Muscle of leg (tissue), 11 donors: ENCODE results near the gene SGTA. TPM values are rescaled to one million over a fixed set of nuclear protein-coding genes. Genes with fewer than 3 reads are reported as not detected.

Experiments
- DNase-seq: peaks from one replicate; pipeline ENCODE4 v3.0.0; 2013
- H3K27ac ChIP-seq: one replicate; pipeline ENCODE4 v1.5.1; 2013; ENCODE audit warnings: mild to moderate bottlenecking, low read length, control low read depth
- H3K27me3 ChIP-seq: one replicate; pipeline ENCODE4 v1.6.1; 2013; ENCODE audit warnings: low read length; ENCODE audit not compliant: control insufficient read depth, insufficient read depth
- H3K36me3 ChIP-seq: one replicate; pipeline ENCODE4 v1.6.1; 2013; ENCODE audit warnings: low read length; ENCODE audit not compliant: control insufficient read depth, insufficient read depth
- H3K4me1 ChIP-seq: one replicate; pipeline ENCODE4 v1.6.1; 2013; ENCODE audit warnings: low read length; ENCODE audit not compliant: control insufficient read depth, insufficient read depth
- H3K4me3 ChIP-seq: one replicate; pipeline ENCODE4 v1.5.1; 2013; ENCODE audit warnings: low read length, control low read depth
- H3K9me3 ChIP-seq: replicated peaks from 2 replicates; pipeline ENCODE4 v1.6.1; 2013; ENCODE audit warnings: low read depth, low read length; ENCODE audit not compliant: control insufficient read depth
- WGBS: methylation state at CpG from one replicate; pipeline ENCODE4 v1.1.5; 2013; ENCODE audit warnings: missing lambda C conversion rate; ENCODE audit not compliant: insufficient coverage; 5-methylcytosine and 5-hydroxymethylcytosine counted together
- polyA plus RNA-seq, 8 donors: library from polyadenylated mRNA; unstranded; fragments of 120-200 nt; gene quantifications; one replicate each; pipeline versions ENCODE4 v1.2.1 to v1.2.3, GENCODE V29; 2013; ENCODE audit warnings: inconsistent platforms in 1 of 8, low replicate concordance in 1 of 8; ENCODE audit not compliant: insufficient read length in 8 of 8, insufficient read depth in 1 of 8
- total RNA-seq: library from RNA; stranded (reverse); fragments of 120-200 nt; gene quantifications from one replicate; pipeline ENCODE4 v1.2.4, GENCODE V29; 2013

Gene SGTA
- total and polyA plus RNA-seq, 9 donors: 39.9 to 95.8 (median 80.1) TPM

DNA sequence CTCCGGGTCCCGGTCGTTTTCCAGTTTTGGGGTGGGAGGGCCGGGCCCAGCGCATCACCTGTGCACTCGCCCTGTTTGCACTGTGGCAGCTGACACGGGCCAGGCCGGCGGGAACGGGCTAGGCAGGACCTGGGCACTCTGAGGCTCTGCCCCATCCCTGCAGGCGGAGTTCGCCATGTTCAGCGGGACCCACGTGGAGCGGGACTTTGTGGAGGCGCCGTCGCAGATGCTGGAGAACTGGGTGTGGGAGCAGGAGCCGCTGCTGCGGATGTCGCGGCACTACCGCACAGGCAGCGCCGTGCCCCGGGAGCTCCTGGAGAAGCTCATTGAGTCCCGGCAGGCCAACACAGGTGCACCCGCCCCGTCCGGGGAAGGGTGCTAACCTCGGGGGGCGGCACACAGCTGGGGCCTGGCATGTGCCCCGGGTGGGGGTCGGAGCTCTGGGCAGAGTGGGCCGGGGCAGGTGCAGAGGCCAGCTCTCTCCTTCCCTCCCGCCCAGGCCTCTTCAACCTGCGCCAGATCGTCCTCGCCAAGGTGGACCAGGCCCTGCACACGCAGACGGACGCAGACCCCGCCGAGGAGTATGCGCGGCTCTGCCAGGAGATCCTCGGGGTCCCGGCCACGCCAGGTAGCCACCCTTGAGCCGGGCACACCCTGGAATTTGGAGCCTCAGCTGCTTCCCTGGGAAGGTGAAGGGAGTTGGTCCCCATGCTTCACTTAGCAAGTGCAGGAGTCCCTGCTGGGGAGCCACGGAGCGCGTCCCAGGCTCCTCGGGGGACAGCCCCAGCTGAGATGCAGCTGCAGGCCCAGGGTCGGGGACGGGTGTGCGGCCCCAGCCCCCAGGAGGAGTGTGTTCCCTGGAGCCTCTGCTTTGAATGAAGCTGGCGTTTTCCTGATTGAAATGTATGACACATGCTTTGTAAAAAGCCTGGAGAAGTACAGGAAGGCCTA, 27.3 kb upstream of the SGTA start:
- no peak overlapping the region for H3K4me3 ChIP-seq
- H3K36me3 ChIP-seq: peaks cover 77% of the 10 kb centered on the region
- H3K27ac ChIP-seq: no peak overlapping the region
- WGBS: 92% methylated on average over 53 of the region's 58 CpGs
- peaks cover 3% of the 10 kb centered on the region for H3K4me1 ChIP-seq
- no peaks in the 10 kb centered on the region for H3K9me3 ChIP-seq
- no peak for DNase-seq
- no peaks in the 10 kb centered on the region for H3K27me3 ChIP-seq

DNA sequence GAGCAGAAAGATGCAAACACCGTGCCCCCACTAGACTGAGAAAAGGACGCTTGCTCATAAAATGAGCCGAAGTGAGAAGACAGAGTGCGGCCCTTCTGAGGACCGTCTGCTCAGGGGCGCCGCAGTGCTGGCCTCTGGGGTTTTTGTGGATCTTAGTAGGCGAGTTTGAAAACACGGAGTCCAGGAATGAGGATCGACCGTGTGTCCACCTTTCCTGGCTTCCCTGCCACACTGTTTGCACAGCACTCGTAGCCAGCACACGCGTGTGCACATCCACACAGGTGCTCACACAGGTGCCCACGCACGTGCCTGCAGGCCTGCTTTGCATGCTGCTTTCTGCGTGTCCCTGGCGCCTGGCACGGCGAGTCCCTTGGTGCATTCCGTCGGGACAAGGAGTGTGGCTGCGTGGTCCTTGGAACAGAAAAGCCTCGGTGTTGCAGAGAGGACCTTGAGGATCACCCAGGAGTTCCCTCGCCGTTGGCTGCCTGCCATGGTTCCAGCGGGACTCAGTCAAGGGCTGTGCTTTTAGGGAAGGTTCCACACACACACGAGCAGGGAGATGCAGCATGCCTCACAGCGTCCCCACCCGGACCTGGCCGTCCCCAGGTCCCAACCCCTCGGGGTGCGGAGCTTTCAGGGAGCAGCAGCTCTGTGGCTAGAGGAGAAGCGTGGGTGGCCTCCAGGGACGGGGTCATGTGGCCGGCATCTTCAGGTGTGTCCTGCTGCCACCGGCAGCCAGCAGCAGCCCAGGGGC, 26.5 kb upstream of the SGTA start:
- H3K36me3 ChIP-seq: peaks cover 84% of the 10 kb centered on the region

DNA sequence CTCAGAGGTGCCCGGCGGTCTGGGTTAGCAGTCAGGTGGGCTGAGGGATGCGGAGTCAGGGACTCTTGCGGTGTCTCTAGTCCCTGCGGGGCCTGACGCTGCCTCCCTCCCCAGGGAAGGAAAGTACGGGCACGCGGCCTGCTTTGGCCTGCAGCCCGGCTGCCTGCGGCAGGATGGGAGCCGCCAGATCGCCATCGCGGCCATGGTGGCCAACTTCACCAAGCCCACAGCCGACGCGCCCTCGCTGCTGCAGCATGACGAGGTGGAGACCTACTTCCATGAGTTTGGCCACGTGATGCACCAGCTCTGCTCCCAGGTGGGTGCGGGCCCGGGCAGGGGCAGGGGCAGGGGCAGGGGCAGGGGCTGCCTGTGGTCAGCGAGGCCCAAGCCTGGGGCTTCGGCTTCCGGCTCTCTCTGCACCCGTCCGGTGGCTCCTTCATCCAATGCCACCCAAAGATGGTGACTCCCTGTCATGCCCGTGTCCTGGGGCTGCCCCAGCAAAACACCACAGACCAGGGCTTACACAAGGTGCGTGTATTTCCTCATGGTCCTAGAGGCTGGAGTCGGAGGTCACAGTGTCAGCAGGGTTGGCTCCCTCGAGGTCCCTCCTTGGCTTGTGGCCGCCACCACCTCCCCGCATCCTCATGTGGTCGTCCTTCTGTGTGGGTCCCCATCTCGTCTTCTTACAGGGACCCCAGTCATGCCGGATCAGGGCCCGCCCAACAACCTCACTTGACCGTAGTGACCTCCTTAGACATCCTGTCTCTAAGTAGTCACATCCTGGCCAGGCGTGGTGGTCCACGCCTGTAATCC, 25.3 kb upstream of the SGTA start:
- no peaks in the 10 kb centered on the region for H3K27me3 ChIP-seq
- 93% methylated on average over 38 of the region's 41 CpGs for WGBS
- no peaks in the 10 kb centered on the region for H3K9me3 ChIP-seq
- peaks cover 3% of the 10 kb centered on the region for H3K4me1 ChIP-seq
- H3K36me3 ChIP-seq: peaks cover 83% of the 10 kb centered on the region
- no peak for DNase-seq
- no peak overlapping the region for H3K27ac ChIP-seq
- H3K4me3 ChIP-seq: no peak overlapping the region

More for the DNA sequence above, 26.5 kb upstream of the SGTA start:
- no peak overlapping the region for H3K4me3 ChIP-seq
- no peaks in the 10 kb centered on the region for H3K9me3 ChIP-seq
- no peak overlapping the region for H3K27ac ChIP-seq
- peaks cover 3% of the 10 kb centered on the region for H3K4me1 ChIP-seq
- WGBS: 79% methylated on average over 37 of the region's 37 CpGs
- no peaks in the 10 kb centered on the region for H3K27me3 ChIP-seq
- DNase-seq: no peak

DNA sequence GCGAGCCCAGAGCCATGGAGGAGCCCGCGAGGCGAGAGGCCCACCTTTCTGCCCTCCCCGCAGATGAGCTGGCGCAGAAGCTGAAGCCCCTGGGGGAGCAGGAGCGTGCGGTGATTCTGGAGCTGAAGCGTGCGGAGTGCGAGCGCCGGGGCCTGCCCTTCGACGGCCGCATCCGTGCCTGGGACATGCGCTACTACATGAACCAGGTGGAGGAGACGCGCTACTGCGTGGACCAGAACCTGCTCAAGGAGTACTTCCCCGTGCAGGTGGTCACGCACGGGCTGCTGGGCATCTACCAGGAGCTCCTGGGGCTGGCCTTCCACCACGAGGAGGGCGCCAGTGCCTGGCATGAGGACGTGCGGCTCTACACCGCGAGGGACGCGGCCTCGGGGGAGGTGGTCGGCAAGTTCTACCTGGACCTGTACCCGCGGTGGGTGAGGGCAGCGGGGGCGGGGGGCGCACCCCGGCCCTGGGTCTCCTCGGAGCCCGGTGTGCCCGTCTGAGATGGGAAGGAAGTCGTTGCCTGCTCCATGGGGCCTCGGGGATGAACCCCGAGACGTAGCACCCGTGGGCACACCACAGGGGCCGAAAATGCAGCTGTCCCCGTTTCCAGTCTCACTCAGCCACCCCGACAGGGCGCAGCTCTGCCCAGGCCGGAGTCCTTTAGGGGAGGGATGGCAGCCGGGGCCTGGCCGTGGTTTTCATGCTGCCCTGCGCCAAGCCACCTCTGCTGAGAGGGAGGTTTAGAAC, 24.5 kb upstream of the SGTA start:
- no peak for DNase-seq
- H3K27me3 ChIP-seq: no peaks in the 10 kb centered on the region
- H3K4me1 ChIP-seq: peaks cover 3% of the 10 kb centered on the region
- H3K4me3 ChIP-seq: no peak overlapping the region
- peaks cover 82% of the 10 kb centered on the region for H3K36me3 ChIP-seq
- no peaks in the 10 kb centered on the region for H3K9me3 ChIP-seq
- WGBS: 96% methylated on average over 55 of the region's 56 CpGs
- no peak overlapping the region for H3K27ac ChIP-seq

DNA sequence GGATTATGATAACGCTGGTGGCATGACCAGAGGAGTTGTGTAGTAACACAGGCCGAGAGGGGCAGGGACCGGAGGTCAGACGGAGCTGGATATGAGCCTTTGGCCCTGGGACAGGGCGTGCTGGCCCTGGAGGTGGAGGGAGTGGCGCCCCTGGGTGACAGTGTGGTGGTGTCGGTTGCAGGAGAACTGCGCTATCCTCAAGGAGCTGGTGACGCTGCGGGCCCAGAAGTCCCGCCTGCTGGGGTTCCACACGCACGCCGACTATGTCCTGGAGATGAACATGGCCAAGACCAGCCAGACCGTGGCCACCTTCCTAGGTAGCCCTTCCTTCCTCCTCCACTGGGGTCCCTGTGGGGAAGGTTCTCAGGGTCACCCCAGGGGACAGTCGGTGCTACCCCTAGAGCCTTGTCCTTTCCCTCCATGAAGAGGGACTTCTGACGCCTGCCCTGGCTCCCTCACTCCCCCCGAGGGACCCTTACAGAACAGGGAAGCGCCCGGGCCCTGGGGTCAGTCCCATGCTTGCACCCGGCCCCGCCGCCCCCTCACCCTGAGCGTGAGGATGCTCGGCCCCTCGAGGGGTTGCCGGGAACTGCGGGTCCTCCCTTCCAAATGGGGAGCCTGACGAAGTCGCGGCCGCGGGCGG, 23.8 kb upstream of the SGTA start:
- peaks cover 78% of the 10 kb centered on the region for H3K36me3 ChIP-seq
- no peaks in the 10 kb centered on the region for H3K27me3 ChIP-seq
- H3K4me1 ChIP-seq: no peaks in the 10 kb centered on the region
- DNase-seq: no peak
- H3K4me3 ChIP-seq: no peak overlapping the region
- H3K27ac ChIP-seq: no peak overlapping the region
- WGBS: 93% methylated on average over 28 of the region's 34 CpGs
- H3K9me3 ChIP-seq: no peaks in the 10 kb centered on the region

DNA sequence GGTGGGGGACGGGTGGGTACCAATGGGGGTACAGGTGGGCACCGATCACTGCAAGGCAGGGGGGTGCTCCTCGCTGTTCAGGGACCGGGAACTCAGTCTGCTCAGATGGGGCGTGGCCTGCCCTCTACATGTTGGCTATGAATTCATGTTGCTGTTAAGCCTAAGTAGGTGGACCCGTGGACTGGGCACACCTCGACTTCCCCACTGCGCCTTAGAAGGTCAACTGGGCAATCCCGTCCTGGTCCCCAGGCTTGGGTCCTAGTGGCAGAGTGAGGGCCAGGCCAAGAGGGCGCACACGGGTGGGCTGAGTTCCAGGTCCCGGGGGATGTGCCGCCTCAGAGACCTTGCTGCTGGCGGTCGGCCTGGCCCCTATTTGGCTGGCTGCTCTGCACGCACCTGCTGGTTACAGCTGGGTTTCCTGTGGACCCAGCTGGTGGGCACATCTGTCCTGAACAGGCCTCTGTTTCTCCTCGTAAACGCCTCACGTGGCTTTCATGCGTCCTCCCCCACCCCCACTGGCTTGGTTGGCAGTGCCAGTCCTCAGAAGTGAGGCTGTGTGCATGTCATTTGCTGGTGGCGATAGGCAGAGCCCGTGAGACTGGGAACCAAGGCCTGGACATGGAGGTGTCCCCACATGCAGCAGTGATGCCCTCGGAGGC, 23.0 kb upstream of the SGTA start:
- Histone ChIP-seq H3K27ac (no peak overlapping the region), H3K27me3 (no peaks in the 10 kb centered on the region), H3K36me3 (peaks cover 75% of the 10 kb centered on the region), H3K4me3 (no peak overlapping the region), H3K9me3 (no peaks in the 10 kb centered on the region), H3K4me1 (no peaks in the 10 kb centered on the region)
- 90% methylated on average over 21 of the region's 23 CpGs for WGBS
- no peak for DNase-seq

DNA sequence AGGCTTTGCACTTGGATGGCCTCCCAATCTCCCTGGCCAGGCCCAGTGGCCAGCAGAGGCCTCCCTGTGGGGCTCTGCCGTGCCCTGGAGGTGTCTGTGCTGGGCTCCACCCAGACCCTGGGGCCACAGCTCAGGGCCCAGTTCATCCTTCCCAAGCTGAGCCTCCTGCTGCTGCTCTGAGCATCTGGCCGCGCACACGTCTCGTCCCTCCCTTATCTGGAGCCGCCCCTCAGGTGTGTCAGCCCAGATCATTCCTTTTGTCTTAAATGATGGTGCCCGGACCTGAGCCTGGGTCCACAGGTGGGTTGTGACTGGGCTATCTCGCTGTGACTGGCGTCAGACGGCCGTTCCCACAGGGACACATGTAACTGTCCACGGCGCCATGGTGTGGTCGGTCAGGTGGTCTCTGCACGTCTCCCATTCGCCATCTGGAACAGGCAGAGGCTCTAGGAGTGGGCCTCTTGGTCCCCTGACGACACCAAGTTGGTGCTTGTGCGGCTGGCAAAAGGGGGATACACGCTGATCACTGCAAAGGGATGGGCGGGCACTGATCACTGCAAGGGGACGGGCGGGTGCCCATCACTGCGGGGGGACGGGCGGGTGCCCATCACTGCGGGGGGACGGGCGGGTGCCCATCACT, 22.3 kb upstream of the SGTA start:
- Histone ChIP-seq H3K9me3 (no peaks in the 10 kb centered on the region), H3K36me3 (peaks cover 67% of the 10 kb centered on the region), H3K27ac (no peak overlapping the region), H3K4me1 (no peaks in the 10 kb centered on the region), H3K27me3 (no peaks in the 10 kb centered on the region), H3K4me3 (no peak overlapping the region)
- WGBS: 93% methylated on average over 17 of the region's 28 CpGs
- DNase-seq: no peak

DNA sequence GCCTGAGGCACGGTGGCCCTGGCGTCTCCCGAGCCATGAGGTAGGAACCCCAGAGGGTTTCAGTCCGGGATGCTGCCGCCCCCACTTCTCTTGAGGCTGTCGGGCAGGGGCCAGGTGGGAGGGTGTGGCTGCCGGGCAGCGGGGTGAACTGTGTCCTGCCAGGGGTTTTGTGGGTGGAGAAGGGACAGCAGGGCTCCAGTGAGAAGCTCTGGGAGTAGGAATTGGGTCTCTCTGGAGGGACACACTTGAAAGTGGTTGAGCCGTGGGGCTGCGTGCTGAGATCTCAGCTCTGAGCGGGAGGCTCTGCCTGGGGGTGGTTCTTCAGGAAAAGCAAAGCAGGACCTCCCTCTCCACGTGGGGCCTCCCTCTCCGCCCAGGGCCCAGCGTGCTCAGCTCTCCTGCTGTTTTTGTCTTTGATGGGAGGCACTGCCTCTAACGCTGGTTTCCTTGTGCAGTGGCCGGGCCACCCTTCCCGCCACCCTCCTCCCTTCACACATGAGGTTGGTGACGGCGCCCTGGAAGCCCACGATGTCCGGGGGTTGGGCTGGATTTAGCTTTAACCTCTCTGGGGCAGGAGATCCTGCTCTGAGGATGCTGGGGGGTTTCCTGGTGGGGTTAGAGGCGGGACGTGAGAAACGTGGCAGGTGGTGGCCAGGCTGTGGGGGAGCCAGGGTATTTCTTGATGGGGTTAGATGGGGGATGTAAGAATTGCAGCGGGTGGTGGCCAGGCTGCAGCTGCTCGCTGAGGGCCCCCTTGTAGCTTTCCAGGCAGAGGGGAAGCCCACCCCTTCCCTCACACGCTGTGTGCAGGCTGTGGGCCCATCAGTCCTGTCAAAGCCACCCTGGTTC, 21.3 kb upstream of the SGTA start:
- Histone ChIP-seq H3K36me3 (peaks cover 65% of the 10 kb centered on the region), H3K9me3 (no peaks in the 10 kb centered on the region)
- no peak for DNase-seq

More for the DNA sequence above, 21.3 kb upstream of the SGTA start:
- no peaks in the 10 kb centered on the region for H3K27me3 ChIP-seq
- H3K27ac ChIP-seq: no peak overlapping the region
- WGBS: 72% methylated on average over 19 of the region's 27 CpGs
- H3K4me1 ChIP-seq: no peaks in the 10 kb centered on the region
- no peak overlapping the region for H3K4me3 ChIP-seq
